ENCODE data around the gene AKAP6.

The AKAP6 gene

GRCh38 chr14:32434880-32435279, 105.8 kb downstream of the AKAP6 start:
- H3K9ac ChIP-seq (ENCODE audit: low read length): no peak overlapping the region
- H3K9me3 ChIP-seq (ENCODE audit: control insufficient read depth, low read depth, low read length): no peaks in the 10 kb centered on the region
- no peaks in the 10 kb centered on the region for H3K27me3 ChIP-seq (ENCODE audit: control insufficient read depth, insufficient read depth, low read length)

GRCh38 chr14:32435411-32435810, 106.3 kb downstream of the AKAP6 start:
- H3K27me3 ChIP-seq (ENCODE audit: control insufficient read depth, insufficient read depth, low read length): no peaks in the 10 kb centered on the region
- H3K27ac ChIP-seq (ENCODE audit: low read length): no peak overlapping the region
- H3K36me3 ChIP-seq (ENCODE audit: control insufficient read depth, low read depth, low read length): no peaks in the 10 kb centered on the region
- no peak overlapping the region for H3K9ac ChIP-seq (ENCODE audit: low read length)
- no peaks in the 10 kb centered on the region for H3K9me3 ChIP-seq (ENCODE audit: control insufficient read depth, low read depth, low read length)
- no peak overlapping the region for H3K4me3 ChIP-seq (ENCODE audit: low read length)
- H3K4me1 ChIP-seq (ENCODE audit: control insufficient read depth, low read depth, low read length): no peaks in the 10 kb centered on the region

More at GRCh38 chr14:32434880-32435279, 105.8 kb downstream of the AKAP6 start:
- no peaks in the 10 kb centered on the region for H3K4me1 ChIP-seq (ENCODE audit: control insufficient read depth, low read depth, low read length)
- H3K4me3 ChIP-seq (ENCODE audit: low read length): no peak overlapping the region
- no peak overlapping the region for H3K27ac ChIP-seq (ENCODE audit: low read length)
- H3K36me3 ChIP-seq (ENCODE audit: control insufficient read depth, low read depth, low read length): no peaks in the 10 kb centered on the region

GRCh38 chr14:32436993-32437392, 107.9 kb downstream of the AKAP6 start:
- Histone ChIP-seq H3K36me3 (ENCODE audit: control insufficient read depth, low read depth, low read length) (no peaks in the 10 kb centered on the region), H3K9ac (ENCODE audit: low read length) (no peak overlapping the region), H3K4me3 (ENCODE audit: low read length) (no peak overlapping the region), H3K9me3 (ENCODE audit: control insufficient read depth, low read depth, low read length) (no peaks in the 10 kb centered on the region), H3K27me3 (ENCODE audit: control insufficient read depth, insufficient read depth, low read length) (no peaks in the 10 kb centered on the region), H3K4me1 (ENCODE audit: control insufficient read depth, low read depth, low read length) (no peaks in the 10 kb centered on the region), H3K27ac (ENCODE audit: low read length) (no peak overlapping the region)

DNA sequence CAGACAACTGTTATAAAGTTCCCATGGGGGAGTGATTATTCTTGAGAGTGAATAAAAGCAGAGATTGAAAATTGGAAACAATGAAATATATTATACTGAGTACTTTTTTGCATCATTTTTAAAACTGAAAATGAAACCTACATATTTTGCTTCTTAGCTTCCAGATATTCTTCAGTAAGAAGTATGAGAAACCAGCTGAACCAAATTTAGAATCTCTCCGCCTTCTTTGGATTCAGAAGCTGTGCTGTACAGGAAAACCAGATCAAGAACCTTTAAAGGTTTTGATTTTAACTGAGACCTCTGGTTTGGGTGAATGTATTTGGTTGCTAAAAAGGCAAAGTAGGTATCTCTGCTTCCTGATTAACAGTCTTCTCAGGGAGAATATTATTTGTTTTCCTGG, 109.4 kb downstream of the AKAP6 start:
- H3K27me3 ChIP-seq (ENCODE audit: control insufficient read depth, insufficient read depth, low read length): no peaks in the 10 kb centered on the region
- no peak overlapping the region for H3K27ac ChIP-seq (ENCODE audit: low read length)
- H3K4me3 ChIP-seq (ENCODE audit: low read length): no peak overlapping the region
- no peaks in the 10 kb centered on the region for H3K36me3 ChIP-seq (ENCODE audit: control insufficient read depth, low read depth, low read length)
- H3K9me3 ChIP-seq (ENCODE audit: control insufficient read depth, low read depth, low read length): no peaks in the 10 kb centered on the region
- no peak overlapping the region for H3K9ac ChIP-seq (ENCODE audit: low read length)
- H3K4me1 ChIP-seq (ENCODE audit: control insufficient read depth, low read depth, low read length): no peaks in the 10 kb centered on the region

GRCh38 chr14:32443890-32444661, 115.0 kb downstream of the AKAP6 start:
- Histone ChIP-seq H3K9ac (ENCODE audit: low read length) (no peak overlapping the region), H3K36me3 (ENCODE audit: control insufficient read depth, low read depth, low read length) (no peaks in the 10 kb centered on the region), H3K9me3 (ENCODE audit: control insufficient read depth, low read depth, low read length) (no peaks in the 10 kb centered on the region), H3K4me3 (ENCODE audit: low read length) (no peak overlapping the region), H3K4me1 (ENCODE audit: control insufficient read depth, low read depth, low read length) (no peaks in the 10 kb centered on the region), H3K27me3 (ENCODE audit: control insufficient read depth, insufficient read depth, low read length) (no peaks in the 10 kb centered on the region), H3K27ac (ENCODE audit: low read length) (no peak overlapping the region)

- no peak overlapping the region for H3K27ac ChIP-seq (ENCODE audit: low read length)
- H3K4me3 ChIP-seq (ENCODE audit: low read length): no peak overlapping the region
- no peak overlapping the region for H3K9ac ChIP-seq (ENCODE audit: low read length)
- no peaks in the 10 kb centered on the region for H3K36me3 ChIP-seq (ENCODE audit: control insufficient read depth, low read depth, low read length)
- H3K4me1 ChIP-seq (ENCODE audit: control insufficient read depth, low read depth, low read length): no peaks in the 10 kb centered on the region
- H3K9me3 ChIP-seq (ENCODE audit: control insufficient read depth, low read depth, low read length): no peaks in the 10 kb centered on the region
- no peaks in the 10 kb centered on the region for H3K27me3 ChIP-seq (ENCODE audit: control insufficient read depth, insufficient read depth, low read length)
Measured at GRCh38 chr14:32447371-32447770, 118.3 kb downstream of the AKAP6 start.

DNA sequence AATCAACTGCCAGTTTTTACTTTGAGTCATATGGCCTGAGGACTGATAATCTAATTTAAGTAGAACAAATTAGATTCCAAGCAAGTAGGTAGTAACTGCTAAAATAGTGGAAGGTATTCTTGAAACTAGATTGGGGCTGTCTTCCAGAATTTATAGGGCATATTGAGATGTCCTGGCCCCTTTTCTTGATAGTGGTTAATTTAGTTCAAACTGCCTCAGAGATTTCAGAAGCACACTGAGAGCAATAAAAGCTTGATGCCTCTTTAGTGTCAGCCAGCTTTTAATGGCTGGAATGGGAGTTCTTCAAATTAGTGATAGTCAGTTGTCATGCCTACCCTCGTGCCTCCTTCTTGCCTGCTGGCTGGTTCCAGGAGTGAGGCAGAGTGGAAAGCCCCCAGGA, 120.5 kb downstream of the AKAP6 start:
- H3K36me3 ChIP-seq (ENCODE audit: control insufficient read depth, low read depth, low read length): no peaks in the 10 kb centered on the region
- no peaks in the 10 kb centered on the region for H3K4me1 ChIP-seq (ENCODE audit: control insufficient read depth, low read depth, low read length)
- no peak overlapping the region for H3K4me3 ChIP-seq (ENCODE audit: low read length)
- no peaks in the 10 kb centered on the region for H3K9me3 ChIP-seq (ENCODE audit: control insufficient read depth, low read depth, low read length)
- H3K27me3 ChIP-seq (ENCODE audit: control insufficient read depth, insufficient read depth, low read length): no peaks in the 10 kb centered on the region
- no peak overlapping the region for H3K9ac ChIP-seq (ENCODE audit: low read length)
- H3K27ac ChIP-seq (ENCODE audit: low read length): no peak overlapping the region

DNA sequence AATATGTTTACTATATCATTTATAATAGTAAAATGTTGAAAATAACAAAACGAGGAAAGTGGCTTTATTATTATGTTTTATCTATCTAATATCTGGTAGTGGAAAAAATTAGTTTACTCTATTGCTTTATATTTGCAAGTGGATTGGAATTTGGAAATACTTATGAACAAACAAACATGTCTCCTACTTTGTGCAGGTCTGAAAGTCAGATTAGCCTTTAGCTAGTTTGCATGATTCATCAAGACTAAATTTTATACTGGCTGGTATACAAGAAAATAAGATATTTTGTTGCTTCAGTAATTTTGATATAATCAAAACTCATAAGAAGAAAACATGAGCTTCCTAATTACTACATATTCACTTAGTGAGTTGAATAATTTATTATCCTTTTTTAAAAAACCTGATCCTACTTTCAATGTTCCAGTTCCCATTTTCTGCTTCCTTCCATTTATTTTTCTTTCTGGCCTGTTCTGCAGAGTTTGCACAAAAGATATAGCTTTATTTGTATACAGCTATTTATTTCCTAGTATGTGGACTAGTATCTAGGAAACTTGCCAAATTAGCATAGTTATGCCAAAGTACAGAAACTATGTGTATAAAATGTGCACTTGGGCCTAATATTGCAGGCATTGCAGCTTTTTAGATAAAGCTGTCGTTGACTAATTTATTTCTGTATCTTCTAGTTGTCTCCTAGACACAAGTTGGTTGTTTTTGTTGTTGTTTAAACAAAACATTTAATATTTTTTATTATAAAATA, 122.0 kb downstream of the AKAP6 start:
- Histone ChIP-seq H3K27ac (ENCODE audit: low read length) (no peak overlapping the region), H3K36me3 (ENCODE audit: control insufficient read depth, low read depth, low read length) (no peaks in the 10 kb centered on the region), H3K27me3 (ENCODE audit: control insufficient read depth, insufficient read depth, low read length) (no peaks in the 10 kb centered on the region), H3K4me1 (ENCODE audit: control insufficient read depth, low read depth, low read length) (no peaks in the 10 kb centered on the region), H3K9me3 (ENCODE audit: control insufficient read depth, low read depth, low read length) (no peaks in the 10 kb centered on the region), H3K4me3 (ENCODE audit: low read length) (no peak overlapping the region), H3K9ac (ENCODE audit: low read length) (no peak overlapping the region)

DNA sequence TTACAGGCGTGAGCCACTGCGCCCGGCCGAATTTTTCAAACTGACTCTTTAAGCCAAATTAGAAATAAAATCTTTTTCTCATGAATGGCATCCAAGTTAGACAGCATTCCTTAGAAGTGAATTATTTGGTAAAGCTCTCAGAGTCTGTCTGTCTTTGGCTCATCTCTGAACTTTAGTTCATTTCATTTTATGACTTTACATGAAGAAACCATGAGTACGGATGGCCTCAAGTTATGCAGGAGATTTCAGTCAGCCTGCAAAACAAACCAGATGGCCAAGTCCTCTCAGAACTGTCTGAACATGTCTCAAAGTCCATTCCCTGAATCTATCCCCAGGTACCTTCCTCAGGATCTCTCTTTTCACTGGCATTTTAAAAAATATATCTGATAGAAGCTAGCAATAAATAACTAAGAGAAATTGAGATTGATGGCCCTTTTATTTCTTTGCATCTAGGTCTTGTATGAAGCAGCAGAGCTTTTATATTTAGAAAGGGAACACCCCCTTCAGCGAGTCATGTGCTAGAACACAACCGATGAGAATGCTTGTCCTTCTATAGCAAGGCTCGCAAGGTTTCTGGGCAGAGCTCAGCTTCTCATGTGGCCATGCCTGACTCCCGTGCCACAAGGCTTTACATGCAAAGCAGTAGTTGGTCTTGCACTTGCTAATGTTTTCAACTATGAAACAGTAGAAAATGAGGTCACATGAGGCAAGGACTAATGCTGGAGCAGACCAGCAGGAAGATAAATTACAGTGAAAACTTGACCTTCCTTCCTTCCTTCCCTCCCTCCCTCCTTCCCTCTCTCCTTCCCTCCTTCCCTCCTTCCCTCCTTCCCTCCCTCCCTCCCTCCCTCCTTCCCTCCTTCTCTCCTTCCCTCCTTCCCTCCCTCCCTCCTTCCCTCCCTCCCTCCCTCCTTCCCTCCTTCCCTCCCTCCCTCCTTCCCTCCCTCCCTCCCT, 125.0 kb downstream of the AKAP6 start:
- Histone ChIP-seq H3K27ac (ENCODE audit: low read length) (no peak overlapping the region), H3K9ac (ENCODE audit: low read length) (no peak overlapping the region), H3K9me3 (ENCODE audit: control insufficient read depth, low read depth, low read length) (no peaks in the 10 kb centered on the region), H3K27me3 (ENCODE audit: control insufficient read depth, insufficient read depth, low read length) (no peaks in the 10 kb centered on the region), H3K36me3 (ENCODE audit: control insufficient read depth, low read depth, low read length) (no peaks in the 10 kb centered on the region), H3K4me3 (ENCODE audit: low read length) (no peak overlapping the region), H3K4me1 (ENCODE audit: control insufficient read depth, low read depth, low read length) (peaks cover 3% of the 10 kb centered on the region)

DNA sequence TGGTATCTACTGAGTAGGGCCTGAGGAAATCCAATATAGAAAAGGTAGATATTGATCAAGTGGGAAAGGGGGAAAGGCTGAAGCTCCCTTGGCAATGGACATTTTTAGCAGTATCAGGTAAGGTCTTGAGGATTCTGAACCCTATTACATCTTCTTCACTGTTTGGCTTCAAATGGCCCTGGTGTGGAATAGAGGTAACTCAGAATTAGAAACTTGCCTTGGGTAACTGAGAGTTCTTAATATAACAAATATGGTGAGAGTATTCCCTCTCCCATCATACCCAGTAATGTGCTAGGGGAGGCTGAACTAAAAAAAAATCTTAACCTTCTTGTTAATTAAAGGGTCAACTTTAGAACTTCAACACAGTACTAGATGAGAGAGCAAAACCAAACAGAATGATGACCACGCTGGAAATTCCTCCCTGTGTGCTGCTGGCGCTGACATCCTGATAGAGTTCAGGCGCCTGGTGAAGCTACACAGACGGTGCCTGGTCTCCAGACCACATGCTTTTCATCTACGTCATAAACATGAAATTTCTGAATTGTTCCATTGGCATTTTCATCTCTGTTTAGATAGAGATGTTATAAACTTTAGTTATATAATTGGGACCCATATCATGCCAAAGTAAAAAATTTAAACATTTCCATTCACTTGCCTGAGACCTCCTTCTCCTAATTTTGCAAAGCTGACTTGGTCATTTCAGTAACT, 128.3 kb downstream of the AKAP6 start:
- no peaks in the 10 kb centered on the region for H3K9me3 ChIP-seq (ENCODE audit: control insufficient read depth, low read depth, low read length)
- no peaks in the 10 kb centered on the region for H3K27me3 ChIP-seq (ENCODE audit: control insufficient read depth, insufficient read depth, low read length)
- no peak overlapping the region for H3K4me3 ChIP-seq (ENCODE audit: low read length)
- H3K4me1 ChIP-seq (ENCODE audit: control insufficient read depth, low read depth, low read length): peaks cover 3% of the 10 kb centered on the region
- H3K36me3 ChIP-seq (ENCODE audit: control insufficient read depth, low read depth, low read length): no peaks in the 10 kb centered on the region
- H3K9ac ChIP-seq (ENCODE audit: low read length): no peak overlapping the region
- H3K27ac ChIP-seq (ENCODE audit: low read length): no peak overlapping the region

- Histone ChIP-seq H3K9ac (ENCODE audit: low read length) (no peak overlapping the region), H3K27ac (ENCODE audit: low read length) (no peak overlapping the region), H3K4me3 (ENCODE audit: low read length) (no peak overlapping the region)
Measured at GRCh38 chr14:32458720-32459119, 129.6 kb downstream of the AKAP6 start.

More at GRCh38 chr14:32458720-32459119, 129.6 kb downstream of the AKAP6 start:
- H3K36me3 ChIP-seq (ENCODE audit: control insufficient read depth, low read depth, low read length): no peaks in the 10 kb centered on the region
- H3K9me3 ChIP-seq (ENCODE audit: control insufficient read depth, low read depth, low read length): no peaks in the 10 kb centered on the region
- H3K4me1 ChIP-seq (ENCODE audit: control insufficient read depth, low read depth, low read length): peaks cover 3% of the 10 kb centered on the region
- no peaks in the 10 kb centered on the region for H3K27me3 ChIP-seq (ENCODE audit: control insufficient read depth, insufficient read depth, low read length)

Measured in iPS-18a (cell line).